Astrocyte of the spinal cord (primary cell): ENCODE measurements around the gene GATD1.

Experiments
- DNase-seq: peaks from one replicate; pipeline ENCODE4 v3.0.0; 2011; ENCODE audit warnings: low read depth, low spot score
- H3K4me3 ChIP-seq: 2 replicates; pipeline ENCODE4 v1.5.1; 2011; ENCODE audit warnings: low read depth, mild to moderate bottlenecking, low read length, moderate library complexity
- in situ Hi-C: cut with HindIII; loops from 2 replicates; pipeline ENCODE4 v1.10.0; 2017; ENCODE audit warnings: low sequenced_read_pairs
- TF ChIP-seq, protein P1 (sequence below): IDR thresholded peaks from 2 replicates; pipeline ENCODE4 v1.5.1; 2012; ENCODE audit warnings: low read depth, mild to moderate bottlenecking, low read length, inconsistent platforms

GATD1 gene

DNA sequence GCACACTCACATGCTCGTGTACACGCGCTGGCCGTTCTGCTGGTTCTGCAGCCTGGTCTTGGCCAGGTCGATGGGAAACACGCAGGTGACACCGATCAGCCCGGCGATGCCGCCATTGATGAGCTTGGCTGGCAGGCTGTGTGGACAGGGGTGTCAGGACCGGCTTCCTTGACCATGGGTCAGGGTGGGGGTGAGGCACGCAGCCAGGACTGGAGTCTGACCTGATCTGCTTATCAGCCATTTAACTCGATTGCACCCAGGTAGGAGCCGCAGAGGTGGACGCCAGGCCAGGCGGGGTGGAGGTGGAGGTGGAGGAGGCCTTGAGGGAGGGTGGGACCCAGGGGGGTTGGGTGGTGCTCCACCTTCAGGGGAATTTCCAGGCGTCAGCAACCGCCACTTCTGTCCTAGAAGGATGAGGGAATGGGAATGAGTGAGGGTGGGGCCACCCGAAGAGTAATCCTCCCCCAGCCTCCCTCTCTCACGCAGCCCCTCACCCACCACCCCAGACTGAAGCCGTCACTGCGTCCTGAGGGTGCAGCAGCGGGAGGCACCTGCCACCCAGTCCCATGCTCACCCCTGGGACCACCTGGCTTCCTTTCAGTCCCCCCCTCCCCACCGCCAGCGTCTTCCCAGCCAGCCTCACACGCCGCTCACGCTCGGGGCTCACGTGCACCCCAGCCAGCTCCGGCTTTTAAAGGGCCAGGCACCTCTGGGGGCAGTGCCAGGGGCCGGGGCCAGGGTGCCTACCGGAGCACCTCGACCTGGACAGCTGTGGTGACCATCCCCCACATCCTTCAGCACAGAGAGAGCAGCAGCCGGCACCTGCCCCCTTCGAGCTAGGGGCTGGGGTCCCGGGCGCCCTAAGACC, 17.7 kb upstream of the GATD1 start:
- TF ChIP-seq, protein P1, sequence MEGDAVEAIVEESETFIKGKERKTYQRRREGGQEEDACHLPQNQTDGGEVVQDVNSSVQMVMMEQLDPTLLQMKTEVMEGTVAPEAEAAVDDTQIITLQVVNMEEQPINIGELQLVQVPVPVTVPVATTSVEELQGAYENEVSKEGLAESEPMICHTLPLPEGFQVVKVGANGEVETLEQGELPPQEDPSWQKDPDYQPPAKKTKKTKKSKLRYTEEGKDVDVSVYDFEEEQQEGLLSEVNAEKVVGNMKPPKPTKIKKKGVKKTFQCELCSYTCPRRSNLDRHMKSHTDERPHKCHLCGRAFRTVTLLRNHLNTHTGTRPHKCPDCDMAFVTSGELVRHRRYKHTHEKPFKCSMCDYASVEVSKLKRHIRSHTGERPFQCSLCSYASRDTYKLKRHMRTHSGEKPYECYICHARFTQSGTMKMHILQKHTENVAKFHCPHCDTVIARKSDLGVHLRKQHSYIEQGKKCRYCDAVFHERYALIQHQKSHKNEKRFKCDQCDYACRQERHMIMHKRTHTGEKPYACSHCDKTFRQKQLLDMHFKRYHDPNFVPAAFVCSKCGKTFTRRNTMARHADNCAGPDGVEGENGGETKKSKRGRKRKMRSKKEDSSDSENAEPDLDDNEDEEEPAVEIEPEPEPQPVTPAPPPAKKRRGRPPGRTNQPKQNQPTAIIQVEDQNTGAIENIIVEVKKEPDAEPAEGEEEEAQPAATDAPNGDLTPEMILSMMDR = no peak
- no peak overlapping the region for H3K4me3 ChIP-seq
- no peak for DNase-seq
- in situ Hi-C loops = no loop called here

- in situ Hi-C loops = no loop called here
- TF ChIP-seq, protein P1 = no peak
- no peak overlapping the region for H3K4me3 ChIP-seq
- DNase-seq = no peak
Observed at GRCh38 chr11:794013-794765, 16.9 kb upstream of the GATD1 start.

GRCh38 chr11:793556-793955, 16.3 kb upstream of the GATD1 start:
- DNase-seq = no peak
- no peak overlapping the region for H3K4me3 ChIP-seq
- TF ChIP-seq, protein P1 = no peak
- in situ Hi-C loops = no loop called here

GRCh38 chr11:792873-793272, 15.6 kb upstream of the GATD1 start:
- TF ChIP-seq, protein P1 = no peak
- no peak for DNase-seq
- in situ Hi-C loops = no loop called here
- no peak overlapping the region for H3K4me3 ChIP-seq

GRCh38 chr11:792535-792821, 15.2 kb upstream of the GATD1 start:
- no peak for DNase-seq
- no peak overlapping the region for H3K4me3 ChIP-seq
- in situ Hi-C loops = no loop called here
- TF ChIP-seq, protein P1 = no peak

GRCh38 chr11:791658-792534, 14.6 kb upstream of the GATD1 start:
- in situ Hi-C loops = no loop called here
- TF ChIP-seq, protein P1 = no peak
- no peak for DNase-seq
- no peak overlapping the region for H3K4me3 ChIP-seq
